Measurements from ENCODE around the gene TBC1D19.

TBC1D19 gene

DNA sequence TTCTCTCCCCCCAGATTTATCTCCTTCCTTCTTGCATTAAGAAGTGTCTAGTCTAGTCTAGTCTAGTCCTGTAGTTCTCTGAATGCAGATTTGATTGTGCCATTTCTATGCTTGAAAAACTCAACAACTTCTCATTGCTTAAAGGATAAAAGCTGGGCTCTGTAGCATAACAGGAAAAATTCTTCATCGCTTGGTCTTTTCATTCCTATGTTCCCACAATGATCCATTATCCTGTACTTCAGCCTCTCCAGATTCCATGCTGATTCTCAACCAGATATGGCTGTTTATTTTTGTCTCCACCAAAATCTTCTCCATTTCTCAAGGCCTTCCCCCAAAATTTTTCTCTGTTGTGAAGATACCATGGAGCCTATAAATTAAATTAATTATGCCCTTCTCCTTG, 173.9 kb downstream of the TBC1D19 start:
- H3K4me3 ChIP-seq (ENCODE audit: low read depth, low read length): no peak overlapping the region
- DNase-seq (ENCODE audit: low read depth): no peak
- no peak for TF ChIP-seq CTCF (IDR thresholded peaks at IDR 0.05; ENCODE audit: low read depth, low read length, missing control alignments)

- TF ChIP-seq CTCF (IDR thresholded peaks at IDR 0.05; ENCODE audit: low read depth, low read length, missing control alignments): no peak
- no peak overlapping the region for H3K4me3 ChIP-seq (ENCODE audit: low read depth, low read length)
- no peak for DNase-seq (ENCODE audit: low read depth)
Observed at GRCh38 chr4:26758899-26759298, 175.0 kb downstream of the TBC1D19 start.

- no peak for TF ChIP-seq CTCF (IDR thresholded peaks at IDR 0.05; ENCODE audit: low read depth, low read length, missing control alignments)
- DNase-seq (ENCODE audit: low read depth): no peak
- no peak overlapping the region for H3K4me3 ChIP-seq (ENCODE audit: low read depth, low read length)
Observed at GRCh38 chr4:26762650-26763049, 178.8 kb downstream of the TBC1D19 start.

GRCh38 chr4:26763063-26763462, 179.2 kb downstream of the TBC1D19 start:
- DNase-seq (ENCODE audit: low read depth): no peak
- no peak for TF ChIP-seq CTCF (IDR thresholded peaks at IDR 0.05; ENCODE audit: low read depth, low read length, missing control alignments)
- H3K4me3 ChIP-seq (ENCODE audit: low read depth, low read length): no peak overlapping the region

- H3K4me3 ChIP-seq (ENCODE audit: low read depth, low read length): no peak overlapping the region
Observed at GRCh38 chr4:26763648-26764047, 179.8 kb downstream of the TBC1D19 start.

DNA sequence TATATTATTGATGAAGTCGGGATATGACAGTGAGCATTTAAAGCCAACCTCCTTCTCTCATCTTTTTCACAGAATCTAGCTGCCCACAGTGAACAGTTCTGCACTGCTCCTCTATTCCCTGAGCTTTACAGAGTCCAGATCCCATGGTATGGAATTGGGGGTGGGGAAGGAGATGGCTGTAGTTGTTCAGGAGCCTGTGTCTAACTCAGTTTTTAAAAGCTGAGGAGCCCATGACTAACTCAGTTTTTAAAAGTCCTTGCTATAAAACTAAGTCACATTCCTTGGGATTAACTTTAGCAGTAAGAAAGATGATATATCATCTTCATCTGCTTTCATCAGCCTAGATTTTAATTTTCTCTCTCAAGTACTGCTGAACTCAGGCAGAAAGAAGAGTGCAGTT, 180.3 kb downstream of the TBC1D19 start:
- TF ChIP-seq CTCF (IDR thresholded peaks at IDR 0.05; ENCODE audit: low read depth, low read length, missing control alignments): no peak
- H3K4me3 ChIP-seq (ENCODE audit: low read depth, low read length): no peak overlapping the region
- DNase-seq (ENCODE audit: low read depth): no peak

More at GRCh38 chr4:26763648-26764047, 179.8 kb downstream of the TBC1D19 start:
- TF ChIP-seq CTCF (IDR thresholded peaks at IDR 0.05; ENCODE audit: low read depth, low read length, missing control alignments): no peak
- DNase-seq (ENCODE audit: low read depth): no peak

GRCh38 chr4:26765515-26765914, 181.6 kb downstream of the TBC1D19 start:
- no peak overlapping the region for H3K4me3 ChIP-seq (ENCODE audit: low read depth, low read length)
- no peak for TF ChIP-seq CTCF (IDR thresholded peaks at IDR 0.05; ENCODE audit: low read depth, low read length, missing control alignments)
- DNase-seq (ENCODE audit: low read depth): no peak
